SK-N-SH (cell line): ENCODE results near the gene TSPAN10. TPM values are rescaled to one million over a fixed set of nuclear protein-coding genes. Genes with fewer than 3 reads are reported as not detected.
A peak's percentile ranks its signal among the peaks of the same experiment; 100 is the strongest.

Experiments
- CTCF ChIA-PET: fragments of 300-600, 350-600 bp; formaldehyde crosslinking; extraction: SDS; loops from one replicate; lab custom pipeline; 2021; lab: Yijun Ruan, JAX
- POLR2A ChIA-PET: fragments of 350-600 bp; sonication (Branson Sonifier 250); formaldehyde crosslinking; extraction: SDS; loops from one replicate; lab custom pipeline; 2020; ENCODE audit warnings: antibody characterized with exemption, inconsistent platforms; lab: Yijun Ruan, JAX
- DNase-seq: peaks from one replicate; pipeline ENCODE4 v3.0.0; 2012
- H2AFZ ChIP-seq: fragments of 200-600 bp; sonication (generic); 2 replicates; pipeline ENCODE4 v1.8.1; 2016; ENCODE audit warnings: antibody characterized with exemption, mild to moderate bottlenecking, low read depth
- H3F3A ChIP-seq: fragments of 200-600 bp; sonication (generic); replicated peaks from 2 replicates; pipeline ENCODE3; 2016; ENCODE audit warnings: antibody characterized with exemption, mild to moderate bottlenecking; ENCODE audit not compliant: insufficient read depth
- H3K27ac ChIP-seq, 2 experiments: fragments of 200-500 bp in 1 of 2; fragments of 200-600 bp in 1 of 2; sonication (Bioruptor generic) in 1 of 2; sonication (generic), shearing (Covaris generic) in 1 of 2; 2 replicates each; pipeline versions ENCODE4 v1.5.1 to v1.6.1; 2014 to 2016; ENCODE audit warnings: low read depth in 2 of 2, inconsistent platforms in 1 of 2, low read length in 1 of 2, mild to moderate bottlenecking in 1 of 2, mixed read lengths in 1 of 2
- H3K27me3 ChIP-seq: fragments of 200-600 bp; sonication (generic), shearing (Covaris generic); 2 replicates; pipeline ENCODE4 v1.6.1; 2016; ENCODE audit warnings: mixed run types; ENCODE audit not compliant: insufficient read depth
- H3K36me3 ChIP-seq, 2 experiments: fragments of 200-500 bp in 1 of 2; fragments of 200-600 bp in 1 of 2; sonication (Bioruptor generic) in 1 of 2; sonication (generic) in 1 of 2; replicated peaks in 1 of 2; 2 replicates each; pipeline versions ENCODE3 to v1.5.1; 2014 to 2016; ENCODE audit warnings: low read length in 1 of 2, mild to moderate bottlenecking in 1 of 2; ENCODE audit not compliant: insufficient read depth in 2 of 2, control insufficient read depth in 1 of 2
- H3K4me1 ChIP-seq, 2 experiments: fragments of 200-500 bp in 1 of 2; fragments of 200-600 bp in 1 of 2; sonication (Bioruptor generic) in 1 of 2; sonication (generic), shearing (Covaris generic) in 1 of 2; 2 replicates each; pipeline versions ENCODE4 v1.5.1 to v1.6.1; 2014 to 2016; ENCODE audit warnings: low read depth in 1 of 2, low read length in 1 of 2, mixed run types in 1 of 2; ENCODE audit not compliant: insufficient read depth in 2 of 2, control insufficient read depth in 1 of 2
- H3K4me2 ChIP-seq: fragments of 200-600 bp; sonication (generic), shearing (Covaris generic); 2 replicates; pipeline ENCODE4 v1.6.1; 2017; ENCODE audit warnings: mixed run types
- H3K4me3 ChIP-seq, 2 experiments: fragments of 200-500 bp in 1 of 2; fragments of 200-600 bp in 1 of 2; sonication (Bioruptor generic) in 1 of 2; sonication (generic), shearing (Covaris generic) in 1 of 2; 2 replicates each; pipeline versions ENCODE4 v1.5.1 to v1.8.1; 2014 to 2016; ENCODE audit warnings: low read depth in 2 of 2, inconsistent platforms in 1 of 2, low read length in 1 of 2, mild to moderate bottlenecking in 1 of 2, mixed read lengths in 1 of 2, moderate library complexity in 1 of 2
- H3K79me2 ChIP-seq: fragments of 200-600 bp; sonication (generic); 2 replicates; pipeline ENCODE4 v1.8.1; 2017; ENCODE audit warnings: mild to moderate bottlenecking; ENCODE audit not compliant: insufficient read depth
- H3K9ac ChIP-seq: fragments of 200-600 bp; sonication (generic); 2 replicates; pipeline ENCODE4 v1.6.1; 2017; ENCODE audit warnings: mixed run types
- H3K9me2 ChIP-seq: fragments of 200-600 bp; sonication (generic); 2 replicates; pipeline ENCODE4 v1.6.1; 2017; ENCODE audit warnings: mixed run types
- H3K9me3 ChIP-seq: fragments of 200-600 bp; sonication (generic); 2 replicates; pipeline ENCODE4 v1.6.1; 2017; ENCODE audit warnings: mixed run types, mild to moderate bottlenecking, moderate library complexity
- H4K20me1 ChIP-seq: fragments of 200-600 bp; sonication (generic); 2 replicates; pipeline ENCODE4 v1.6.1; 2017; ENCODE audit warnings: mild to moderate bottlenecking, mixed run types; ENCODE audit not compliant: insufficient read depth
- CHD2 ChIP-seq: fragments of 150-350 bp; IDR thresholded peaks from 2 replicates; pipeline ENCODE4 v1.6.1; 2018; ENCODE audit warnings: low read length; ENCODE audit not compliant: partially characterized antibody
- ELF1 ChIP-seq: IDR thresholded peaks from 2 replicates; pipeline ENCODE4 v1.4.0; 2012
- EP300 ChIP-seq, 2 experiments: IDR thresholded peaks; 2 replicates each; pipeline versions ENCODE4 v1.4.0 to v1.6.1; 2012; ENCODE audit warnings: borderline replicate concordance in 1 of 2, low read depth in 1 of 2, low read length in 1 of 2
- FOSL2 ChIP-seq: IDR thresholded peaks from 2 replicates; pipeline ENCODE4 v1.4.0; 2012; ENCODE audit warnings: low read depth, mild to moderate bottlenecking, moderate library complexity, borderline replicate concordance
- FOXM1 ChIP-seq: IDR thresholded peaks from 2 replicates; pipeline ENCODE4 v1.4.0; 2012; ENCODE audit warnings: low read depth, mild to moderate bottlenecking
- GATA2 ChIP-seq: sonication (generic); formaldehyde crosslinking; IDR thresholded peaks from 2 replicates; pipeline ENCODE4 v1.5.0; 2020; ENCODE audit warnings: mild to moderate bottlenecking, missing genetic modification reagents
- RAD21 ChIP-seq: IDR thresholded peaks from 2 replicates; pipeline ENCODE4 v1.6.1; 2012; ENCODE audit warnings: mild to moderate bottlenecking, low read length
- RCOR1 ChIP-seq: fragments of 150-350 bp; IDR thresholded peaks from 2 replicates; pipeline ENCODE4 v1.6.1; 2017; ENCODE audit warnings: antibody characterized with exemption, low read length
- RFX5 ChIP-seq: IDR thresholded peaks from 2 replicates; pipeline ENCODE4 v1.6.1; 2012; ENCODE audit warnings: mild to moderate bottlenecking, improper control_type of control experiment, low read length
- SIN3A ChIP-seq: IDR thresholded peaks from 2 replicates; pipeline ENCODE4 v1.6.1; 2012; ENCODE audit warnings: low read depth, mild to moderate bottlenecking, low read length, moderate library complexity, borderline replicate concordance
- TCF12 ChIP-seq: IDR thresholded peaks from 2 replicates; pipeline ENCODE4 v1.4.0; 2012
- WGBS: methylation state at CpG from one replicate; pipeline ENCODE4 v1.1.6; 2017; ENCODE audit warnings: low lambda C conversion rate; 5-methylcytosine and 5-hydroxymethylcytosine counted together
- polyA plus RNA-seq, 3 experiments: library from polyadenylated mRNA; depleted of rRNA; stranded (reverse); fragments of >200 nt; gene quantifications; 2 replicates each; pipeline ENCODE4 v1.2.3, GENCODE V29; 2012
- TF ChIP-seq, protein P1 (sequence below): IDR thresholded peaks from 2 replicates; pipeline ENCODE4 v1.4.0; 2012; ENCODE audit warnings: low read depth, borderline replicate concordance
- TF ChIP-seq, protein P2 (sequence below): IDR thresholded peaks from 2 replicates; pipeline ENCODE4 v1.4.0; 2012; ENCODE audit warnings: low read depth, borderline replicate concordance
- TF ChIP-seq, protein P3 (sequence below): IDR thresholded peaks from 2 replicates; pipeline ENCODE4 v1.6.1; 2012; ENCODE audit warnings: mild to moderate bottlenecking, low read depth, low read length, moderate library complexity

TSPAN10 gene
- polyA plus RNA-seq, 1 of the 3 experiments (the other 2 are of a cell fraction) = 6.0 TPM

DNA sequence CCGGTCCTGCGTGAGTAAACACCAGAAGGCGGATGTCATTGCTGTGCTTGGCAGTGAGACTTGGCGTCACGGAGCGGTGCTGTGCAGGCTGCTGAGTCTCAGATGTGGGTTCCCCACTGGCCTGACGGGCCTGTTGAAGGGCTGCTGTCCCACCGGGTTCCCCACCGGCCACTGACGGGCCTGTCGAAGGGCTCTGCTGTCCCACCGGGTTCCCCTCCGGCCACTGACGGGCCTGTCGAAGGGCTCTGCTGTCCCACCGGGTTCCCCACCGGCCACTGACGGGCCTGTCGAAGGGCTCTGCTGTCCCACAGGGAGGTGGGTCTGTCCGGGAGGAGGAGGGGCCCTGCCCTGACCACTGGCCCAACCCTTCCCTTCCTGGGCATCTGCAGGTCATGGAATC, 49.6 kb downstream of the TSPAN10 start:
- Histone ChIP-seq H3K4me3 (no peak overlapping the region), H3K79me2 (peaks cover 96% of the 10 kb centered on the region), H3K27me3 (no peaks in the 10 kb centered on the region), H3K4me1 (peaks cover 19 to 21% of the 10 kb centered on the region in 2 experiments; a peak in 3 of 4 replicates), H3F3A (peaks cover 14% of the 10 kb centered on the region), H3K9me3 (no peaks in the 10 kb centered on the region), H2AFZ (no peak overlapping the region), H4K20me1 (peaks cover 72% of the 10 kb centered on the region)
- ChIA-PET POLR2A (no interaction called here), CTCF (interaction anchor here (1.8 kb wide), 1 partner anchor 10 kb away, joined by 8 read pairs; no protein-coding TSS in a partner anchor)
- no peak for DNase-seq
- WGBS = 96% methylated on average over 19 of the region's 20 CpGs
- TF ChIP-seq GATA2 (CRISPR knock-in tag) = no peak
- TF ChIP-seq CHD2 = no peak
- no peak for TF ChIP-seq EP300 (IDR thresholded peaks at IDR 0.05; ENCODE audit: borderline replicate concordance in 1 of 2, low read depth in 1 of 2, low read length in 1 of 2)
- TF ChIP-seq RAD21 = no peak
- TF ChIP-seq RCOR1 = no peak
- no peak for TF ChIP-seq TCF12
- TF ChIP-seq, all 33 proteins: peak for 0
- H3K9ac ChIP-seq = no peak overlapping the region; the same call in 1 of the 2 replicates
- no peak overlapping the region for H3K4me2 ChIP-seq
- no peak overlapping the region for H3K27ac ChIP-seq
- peaks cover 55 to 64% of the 10 kb centered on the region in 2 experiments for H3K36me3 ChIP-seq
- H3K9me2 ChIP-seq = no peaks in the 10 kb centered on the region

DNA sequence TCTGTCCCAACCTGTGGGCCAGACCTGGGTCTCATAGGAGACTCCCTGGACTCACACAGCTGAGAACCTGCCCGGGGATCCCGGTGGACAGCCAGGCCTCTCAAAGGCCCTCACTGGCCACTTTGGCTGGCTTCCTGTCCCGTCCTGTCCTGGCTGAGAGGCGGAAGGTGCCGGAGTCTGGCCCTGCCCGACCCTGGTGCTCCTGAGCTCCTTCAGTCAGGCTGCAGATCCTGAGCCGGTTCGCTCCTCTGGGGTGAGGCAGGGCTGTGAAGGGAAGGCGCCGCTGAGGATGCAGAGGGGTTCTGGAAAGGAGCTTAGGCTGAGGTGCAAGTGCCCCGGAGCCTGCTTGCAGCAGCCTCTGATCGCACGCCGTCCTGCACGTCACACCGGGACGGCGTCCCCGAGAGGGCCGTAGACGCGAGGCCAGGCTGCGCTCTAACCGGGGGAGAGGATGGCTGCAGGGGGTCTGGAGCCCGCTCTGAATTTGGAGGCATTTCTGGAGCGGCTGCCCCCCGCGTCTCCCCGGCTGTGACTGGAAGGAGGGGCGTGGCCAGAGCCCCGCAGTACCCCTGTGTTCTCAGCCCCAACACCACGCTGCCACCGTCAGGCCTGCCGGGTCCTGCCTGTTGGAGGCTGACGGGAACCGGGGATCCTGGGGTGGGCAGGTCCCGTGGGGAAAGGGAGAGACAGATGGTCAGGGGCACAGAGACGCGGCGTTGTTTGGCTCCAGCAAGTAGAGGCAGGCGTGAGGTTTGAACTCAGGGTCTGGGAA, 51.0 kb downstream of the TSPAN10 start:
- no peak overlapping the region for H3K27ac ChIP-seq
- peaks cover 17% of the 10 kb centered on the region for H3F3A ChIP-seq
- H3K4me1 ChIP-seq = peaks cover 9 to 14% of the 10 kb centered on the region in 2 experiments; a peak in 2 of 4 replicates
- no peaks in the 10 kb centered on the region for H3K9me2 ChIP-seq
- no peak overlapping the region for H3K9ac ChIP-seq
- H3K4me2 ChIP-seq = no peak overlapping the region
- H3K27me3 ChIP-seq = no peaks in the 10 kb centered on the region
- 95% methylated on average over 36 of the region's 41 CpGs for WGBS
- no peaks in the 10 kb centered on the region for H3K9me3 ChIP-seq
- ChIA-PET CTCF (interaction anchor here (1.8 kb wide), 1 partner anchor 12 kb away, joined by 8 read pairs; no protein-coding TSS in a partner anchor), POLR2A (interaction anchor here (1.1 kb wide), 1 partner anchor 15 kb away, joined by 3 read pairs; the partner anchor contains the start of gene MRPL12)
- peaks cover 79% of the 10 kb centered on the region for H4K20me1 ChIP-seq
- H3K79me2 ChIP-seq = peaks cover 95% of the 10 kb centered on the region
- peak; percentile 19 for DNase-seq
- H3K36me3 ChIP-seq = peaks cover 53 to 76% of the 10 kb centered on the region in 2 experiments
- H3K4me3 ChIP-seq = no peak overlapping the region
- TF ChIP-seq ELF1 = no peak
- no peak overlapping the region for H2AFZ ChIP-seq

DNA sequence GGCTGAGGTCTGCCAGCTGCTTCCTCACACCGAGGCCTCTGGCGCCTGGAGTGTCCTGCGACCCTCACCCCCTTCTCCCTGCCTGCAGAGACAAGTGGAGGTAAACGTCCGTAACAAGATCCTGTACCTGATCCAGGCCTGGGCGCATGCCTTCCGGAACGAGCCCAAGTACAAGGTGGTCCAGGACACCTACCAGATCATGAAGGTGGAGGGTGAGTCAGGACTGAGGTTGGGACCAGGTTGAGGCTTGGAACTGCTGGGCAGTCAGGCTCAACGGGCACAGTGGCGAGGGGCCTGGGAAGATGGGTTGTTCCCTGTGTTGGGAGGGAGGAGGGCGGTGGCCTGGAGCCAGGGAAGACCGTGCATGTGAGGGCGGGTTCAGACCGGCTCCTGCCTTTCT, 51.6 kb downstream of the TSPAN10 start:
- H3K9ac ChIP-seq = no peak overlapping the region
- 94% methylated on average over 11 of the region's 14 CpGs for WGBS
- ChIA-PET POLR2A (no interaction called here), CTCF (no interaction called here)
- peaks cover 56 to 82% of the 10 kb centered on the region in 2 experiments for H3K36me3 ChIP-seq
- no peak overlapping the region for H3K4me2 ChIP-seq
- DNase-seq = no peak
- H3K79me2 ChIP-seq = peaks cover 96% of the 10 kb centered on the region
- peaks cover 9 to 14% of the 10 kb centered on the region in 2 experiments; a peak in 2 of 4 replicates for H3K4me1 ChIP-seq
- H4K20me1 ChIP-seq = peaks cover 82% of the 10 kb centered on the region
- H2AFZ ChIP-seq = no peak overlapping the region
- H3K9me3 ChIP-seq = no peaks in the 10 kb centered on the region
- H3F3A ChIP-seq = peaks cover 18% of the 10 kb centered on the region
- H3K4me3 ChIP-seq = no peak overlapping the region
- H3K9me2 ChIP-seq = no peaks in the 10 kb centered on the region
- no peak overlapping the region for H3K27ac ChIP-seq
- no peaks in the 10 kb centered on the region for H3K27me3 ChIP-seq
- TF ChIP-seq ELF1 (no peak), FOXM1 (no peak), SIN3A (no peak), FOSL2 (no peak), GATA2 (CRISPR knock-in tag) (no peak), RFX5 (no peak), RCOR1 (no peak), EP300 (IDR thresholded peaks at IDR 0.05; ENCODE audit: borderline replicate concordance in 1 of 2, low read depth in 1 of 2, low read length in 1 of 2) (no peak)
- TF ChIP-seq, protein P1, sequence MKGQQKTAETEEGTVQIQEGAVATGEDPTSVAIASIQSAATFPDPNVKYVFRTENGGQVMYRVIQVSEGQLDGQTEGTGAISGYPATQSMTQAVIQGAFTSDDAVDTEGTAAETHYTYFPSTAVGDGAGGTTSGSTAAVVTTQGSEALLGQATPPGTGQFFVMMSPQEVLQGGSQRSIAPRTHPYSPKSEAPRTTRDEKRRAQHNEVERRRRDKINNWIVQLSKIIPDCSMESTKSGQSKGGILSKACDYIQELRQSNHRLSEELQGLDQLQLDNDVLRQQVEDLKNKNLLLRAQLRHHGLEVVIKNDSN = no peak
- TF ChIP-seq, protein P2, sequence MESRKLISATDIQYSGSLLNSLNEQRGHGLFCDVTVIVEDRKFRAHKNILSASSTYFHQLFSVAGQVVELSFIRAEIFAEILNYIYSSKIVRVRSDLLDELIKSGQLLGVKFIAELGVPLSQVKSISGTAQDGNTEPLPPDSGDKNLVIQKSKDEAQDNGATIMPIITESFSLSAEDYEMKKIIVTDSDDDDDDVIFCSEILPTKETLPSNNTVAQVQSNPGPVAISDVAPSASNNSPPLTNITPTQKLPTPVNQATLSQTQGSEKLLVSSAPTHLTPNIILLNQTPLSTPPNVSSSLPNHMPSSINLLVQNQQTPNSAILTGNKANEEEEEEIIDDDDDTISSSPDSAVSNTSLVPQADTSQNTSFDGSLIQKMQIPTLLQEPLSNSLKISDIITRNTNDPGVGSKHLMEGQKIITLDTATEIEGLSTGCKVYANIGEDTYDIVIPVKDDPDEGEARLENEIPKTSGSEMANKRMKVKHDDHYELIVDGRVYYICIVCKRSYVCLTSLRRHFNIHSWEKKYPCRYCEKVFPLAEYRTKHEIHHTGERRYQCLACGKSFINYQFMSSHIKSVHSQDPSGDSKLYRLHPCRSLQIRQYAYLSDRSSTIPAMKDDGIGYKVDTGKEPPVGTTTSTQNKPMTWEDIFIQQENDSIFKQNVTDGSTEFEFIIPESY = no peak
- TF ChIP-seq, protein P3, sequence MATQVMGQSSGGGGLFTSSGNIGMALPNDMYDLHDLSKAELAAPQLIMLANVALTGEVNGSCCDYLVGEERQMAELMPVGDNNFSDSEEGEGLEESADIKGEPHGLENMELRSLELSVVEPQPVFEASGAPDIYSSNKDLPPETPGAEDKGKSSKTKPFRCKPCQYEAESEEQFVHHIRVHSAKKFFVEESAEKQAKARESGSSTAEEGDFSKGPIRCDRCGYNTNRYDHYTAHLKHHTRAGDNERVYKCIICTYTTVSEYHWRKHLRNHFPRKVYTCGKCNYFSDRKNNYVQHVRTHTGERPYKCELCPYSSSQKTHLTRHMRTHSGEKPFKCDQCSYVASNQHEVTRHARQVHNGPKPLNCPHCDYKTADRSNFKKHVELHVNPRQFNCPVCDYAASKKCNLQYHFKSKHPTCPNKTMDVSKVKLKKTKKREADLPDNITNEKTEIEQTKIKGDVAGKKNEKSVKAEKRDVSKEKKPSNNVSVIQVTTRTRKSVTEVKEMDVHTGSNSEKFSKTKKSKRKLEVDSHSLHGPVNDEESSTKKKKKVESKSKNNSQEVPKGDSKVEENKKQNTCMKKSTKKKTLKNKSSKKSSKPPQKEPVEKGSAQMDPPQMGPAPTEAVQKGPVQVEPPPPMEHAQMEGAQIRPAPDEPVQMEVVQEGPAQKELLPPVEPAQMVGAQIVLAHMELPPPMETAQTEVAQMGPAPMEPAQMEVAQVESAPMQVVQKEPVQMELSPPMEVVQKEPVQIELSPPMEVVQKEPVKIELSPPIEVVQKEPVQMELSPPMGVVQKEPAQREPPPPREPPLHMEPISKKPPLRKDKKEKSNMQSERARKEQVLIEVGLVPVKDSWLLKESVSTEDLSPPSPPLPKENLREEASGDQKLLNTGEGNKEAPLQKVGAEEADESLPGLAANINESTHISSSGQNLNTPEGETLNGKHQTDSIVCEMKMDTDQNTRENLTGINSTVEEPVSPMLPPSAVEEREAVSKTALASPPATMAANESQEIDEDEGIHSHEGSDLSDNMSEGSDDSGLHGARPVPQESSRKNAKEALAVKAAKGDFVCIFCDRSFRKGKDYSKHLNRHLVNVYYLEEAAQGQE = no peak
